Type B pancreatic cell (in vitro differentiated cells): Measurements from ENCODE around the gene ZNF132. TPM values are rescaled to one million over a fixed set of nuclear protein-coding genes. Genes with fewer than 3 reads are reported as not detected.
"Not testable (repeated sequence)": the region's sequence is repeated elsewhere in the genome, so short reads cannot be mapped to it uniquely, and the experiment has no call there.

Source experiments
- DNase-seq: peaks from one replicate; pipeline ENCODE4 v3.0.0; 2021; ENCODE audit warnings: mixed read lengths; ENCODE audit not compliant: unreplicated experiment; ENCODE audit errors: extremely low spot score
- H3K27ac Mint-ChIP-seq: 2 replicates; pipeline ENCODE4 v1.8.0; 2021; ENCODE audit warnings: mild to moderate bottlenecking, mixed read lengths
- H3K27me3 Mint-ChIP-seq: 2 replicates; pipeline ENCODE4 v1.8.0; 2021; ENCODE audit warnings: mixed read lengths
- H3K36me3 Mint-ChIP-seq: 2 replicates; pipeline ENCODE4 v1.8.0; 2021; ENCODE audit warnings: mixed read lengths
- H3K4me1 Mint-ChIP-seq: one replicate; pipeline ENCODE4 v1.8.0; 2021; ENCODE audit warnings: mixed read lengths; ENCODE audit not compliant: unreplicated experiment
- H3K4me3 Mint-ChIP-seq: 2 replicates; pipeline ENCODE4 v1.8.0; 2021; ENCODE audit warnings: mild to moderate bottlenecking, mixed read lengths
- H3K9me3 Mint-ChIP-seq: 2 replicates; pipeline ENCODE4 v1.8.0; 2021; ENCODE audit warnings: mixed read lengths
- total RNA-seq: library from RNA; stranded (reverse); gene quantifications from 2 replicates; pipeline ENCODE4 v1.2.1, GENCODE V29; 2021; ENCODE audit warnings: low replicate concordance
- TF ChIP-seq, protein P1 (sequence below): fragments of 200-600 bp; sonication (generic); conservative IDR thresholded peaks from 2 replicates; pipeline ENCODE4 v1.5.0; 2021; ENCODE audit warnings: antibody characterized with exemption, mild to moderate bottlenecking

ZNF132 gene
- total RNA-seq, 1 donor from 2014 or later = 6.0 TPM

DNA sequence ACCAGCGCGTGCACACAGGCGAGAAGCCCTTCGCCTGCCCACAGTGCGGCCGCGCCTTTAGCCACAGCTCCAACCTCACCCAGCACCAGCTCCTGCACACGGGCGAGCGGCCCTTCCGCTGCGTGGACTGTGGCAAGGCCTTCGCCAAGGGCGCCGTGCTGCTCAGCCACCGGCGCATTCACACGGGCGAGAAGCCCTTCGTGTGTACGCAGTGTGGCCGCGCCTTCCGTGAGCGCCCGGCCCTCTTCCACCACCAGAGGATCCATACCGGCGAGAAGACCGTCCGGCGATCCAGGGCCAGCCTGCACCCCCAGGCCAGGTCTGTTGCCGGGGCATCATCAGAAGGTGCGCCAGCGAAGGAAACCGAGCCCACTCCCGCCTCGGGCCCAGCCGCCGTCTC, 31.8 kb upstream of the ZNF132 start:
- Mint-ChIP-seq H3K4me1 (peaks cover 18% of the 10 kb centered on the region), H3K9me3 (no peaks in the 10 kb centered on the region), H3K4me3 (no peak overlapping the region), H3K36me3 (no peaks in the 10 kb centered on the region), H3K27me3 (no peaks in the 10 kb centered on the region), H3K27ac (no peak overlapping the region)
- DNase-seq = no peak
- TF ChIP-seq, protein P1, sequence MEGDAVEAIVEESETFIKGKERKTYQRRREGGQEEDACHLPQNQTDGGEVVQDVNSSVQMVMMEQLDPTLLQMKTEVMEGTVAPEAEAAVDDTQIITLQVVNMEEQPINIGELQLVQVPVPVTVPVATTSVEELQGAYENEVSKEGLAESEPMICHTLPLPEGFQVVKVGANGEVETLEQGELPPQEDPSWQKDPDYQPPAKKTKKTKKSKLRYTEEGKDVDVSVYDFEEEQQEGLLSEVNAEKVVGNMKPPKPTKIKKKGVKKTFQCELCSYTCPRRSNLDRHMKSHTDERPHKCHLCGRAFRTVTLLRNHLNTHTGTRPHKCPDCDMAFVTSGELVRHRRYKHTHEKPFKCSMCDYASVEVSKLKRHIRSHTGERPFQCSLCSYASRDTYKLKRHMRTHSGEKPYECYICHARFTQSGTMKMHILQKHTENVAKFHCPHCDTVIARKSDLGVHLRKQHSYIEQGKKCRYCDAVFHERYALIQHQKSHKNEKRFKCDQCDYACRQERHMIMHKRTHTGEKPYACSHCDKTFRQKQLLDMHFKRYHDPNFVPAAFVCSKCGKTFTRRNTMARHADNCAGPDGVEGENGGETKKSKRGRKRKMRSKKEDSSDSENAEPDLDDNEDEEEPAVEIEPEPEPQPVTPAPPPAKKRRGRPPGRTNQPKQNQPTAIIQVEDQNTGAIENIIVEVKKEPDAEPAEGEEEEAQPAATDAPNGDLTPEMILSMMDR = no peak

DNA sequence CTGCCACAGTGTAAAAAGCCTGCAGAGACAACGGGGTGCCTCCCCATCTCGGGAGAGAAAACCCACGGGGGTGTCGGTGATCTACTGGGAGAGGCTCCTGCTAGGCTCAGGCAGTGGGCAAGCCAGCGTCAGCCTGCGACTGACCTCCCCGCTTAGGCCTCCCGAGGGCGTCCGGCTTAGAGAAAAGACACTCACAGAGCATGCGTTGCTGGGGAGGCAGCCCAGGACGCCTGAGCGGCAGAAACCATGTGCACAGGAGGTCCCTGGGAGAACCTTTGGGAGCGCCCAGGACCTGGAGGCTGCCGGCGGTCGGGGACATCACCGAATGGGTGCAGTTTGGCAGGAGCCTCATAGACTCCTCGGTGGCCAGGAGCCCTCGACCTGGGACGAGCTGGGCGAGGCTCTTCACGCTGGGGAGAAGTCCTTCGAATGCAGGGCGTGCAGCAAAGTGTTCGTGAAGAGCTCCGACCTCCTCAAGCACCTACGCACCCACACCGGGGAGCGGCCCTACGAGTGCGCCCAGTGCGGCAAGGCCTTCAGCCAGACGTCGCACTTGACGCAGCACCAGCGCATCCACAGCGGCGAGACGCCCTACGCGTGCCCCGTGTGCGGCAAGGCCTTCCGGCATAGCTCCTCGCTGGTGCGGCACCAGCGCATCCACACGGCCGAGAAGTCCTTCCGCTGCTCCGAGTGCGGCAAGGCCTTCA, 31.0 kb upstream of the ZNF132 start:
- H3K4me1 Mint-ChIP-seq = peaks cover 16% of the 10 kb centered on the region
- H3K36me3 Mint-ChIP-seq, H3K27ac Mint-ChIP-seq, H3K9me3 Mint-ChIP-seq, H3K4me3 Mint-ChIP-seq, H3K27me3 Mint-ChIP-seq, DNase-seq: not testable (repeated sequence)

DNA sequence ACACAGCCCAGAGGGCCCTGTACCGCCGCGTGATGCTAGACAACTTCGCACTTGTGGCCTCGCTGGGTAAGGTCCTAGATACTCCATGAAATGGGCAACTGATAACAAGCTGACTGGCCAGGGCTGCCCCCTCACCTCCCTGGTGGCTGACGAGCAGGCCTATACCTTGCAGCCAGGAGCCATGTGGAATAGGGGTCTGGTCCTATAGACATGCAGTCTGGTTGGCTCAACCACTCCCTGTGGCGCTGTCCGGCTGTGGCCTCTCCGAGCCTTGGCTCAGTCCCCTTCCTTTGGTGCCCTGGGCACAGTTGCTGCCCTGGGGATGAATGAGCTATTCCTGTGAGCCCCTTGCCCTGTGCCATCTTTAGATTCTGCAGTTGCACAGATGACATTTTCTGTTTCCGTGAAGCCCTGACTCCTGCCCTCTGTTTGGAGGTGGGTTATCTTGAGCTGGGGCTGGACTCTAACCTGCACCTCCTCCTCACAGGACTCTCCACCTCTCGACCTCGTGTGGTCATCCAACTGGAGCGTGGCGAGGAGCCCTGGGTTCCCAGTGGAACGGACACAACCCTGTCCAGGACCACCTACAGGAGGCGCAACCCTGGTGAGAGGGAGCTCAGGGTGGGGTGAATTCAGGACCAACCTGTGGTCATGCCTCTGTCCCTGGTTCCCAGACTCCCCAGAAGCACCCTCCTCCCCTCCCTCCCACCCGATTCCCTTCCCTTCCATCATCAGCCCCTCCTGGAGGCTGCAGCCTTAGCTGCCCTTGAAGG, 29.5 kb upstream of the ZNF132 start:
- DNase-seq = no peak
- Mint-ChIP-seq H3K4me3 (peak overlapping the region; percentile 87), H3K36me3 (no peaks in the 10 kb centered on the region), H3K9me3 (no peaks in the 10 kb centered on the region), H3K27me3 (no peaks in the 10 kb centered on the region), H3K27ac (no peak overlapping the region), H3K4me1 (peaks cover 13% of the 10 kb centered on the region)
- TF ChIP-seq, protein P1 = no peak

DNA sequence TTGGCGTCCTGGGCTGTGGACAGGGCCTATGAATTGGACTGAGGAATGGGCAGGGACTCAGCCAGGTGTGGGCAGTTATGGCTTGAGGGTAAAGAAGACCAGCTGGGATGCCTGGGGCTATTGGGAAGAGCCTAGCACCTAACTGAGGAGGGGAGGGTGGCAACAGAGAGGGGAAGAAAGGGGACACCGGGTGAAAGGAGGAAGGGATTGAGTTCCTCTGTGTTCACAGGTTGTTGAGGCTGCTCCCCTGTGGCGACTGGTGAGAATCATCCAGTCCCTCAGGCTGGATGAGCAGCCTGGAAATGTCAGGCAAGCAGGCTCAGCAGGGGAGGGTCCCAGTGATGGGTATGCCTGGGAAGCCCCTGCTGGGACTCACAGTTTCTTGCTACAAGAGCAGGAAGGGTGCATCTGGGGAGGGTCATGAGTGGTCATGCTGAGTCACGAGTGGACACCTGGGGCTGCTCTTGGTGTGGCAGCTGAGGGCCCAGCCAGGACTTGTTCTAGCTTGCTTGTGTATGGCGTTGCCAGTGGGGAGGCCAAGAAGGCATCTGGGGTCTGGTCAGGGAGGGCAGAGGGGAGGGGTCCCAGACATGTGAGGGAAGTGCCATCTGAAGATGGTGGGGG, 28.4 kb upstream of the ZNF132 start:
- Mint-ChIP-seq H3K4me3 (peak overlapping the region; percentile 87), H3K4me1 (peaks cover 12% of the 10 kb centered on the region), H3K9me3 (no peaks in the 10 kb centered on the region), H3K36me3 (no peaks in the 10 kb centered on the region), H3K27me3 (no peaks in the 10 kb centered on the region), H3K27ac (peak overlapping the region; percentile 66)
- DNase-seq = no peak
- TF ChIP-seq, protein P1 = no peak

DNA sequence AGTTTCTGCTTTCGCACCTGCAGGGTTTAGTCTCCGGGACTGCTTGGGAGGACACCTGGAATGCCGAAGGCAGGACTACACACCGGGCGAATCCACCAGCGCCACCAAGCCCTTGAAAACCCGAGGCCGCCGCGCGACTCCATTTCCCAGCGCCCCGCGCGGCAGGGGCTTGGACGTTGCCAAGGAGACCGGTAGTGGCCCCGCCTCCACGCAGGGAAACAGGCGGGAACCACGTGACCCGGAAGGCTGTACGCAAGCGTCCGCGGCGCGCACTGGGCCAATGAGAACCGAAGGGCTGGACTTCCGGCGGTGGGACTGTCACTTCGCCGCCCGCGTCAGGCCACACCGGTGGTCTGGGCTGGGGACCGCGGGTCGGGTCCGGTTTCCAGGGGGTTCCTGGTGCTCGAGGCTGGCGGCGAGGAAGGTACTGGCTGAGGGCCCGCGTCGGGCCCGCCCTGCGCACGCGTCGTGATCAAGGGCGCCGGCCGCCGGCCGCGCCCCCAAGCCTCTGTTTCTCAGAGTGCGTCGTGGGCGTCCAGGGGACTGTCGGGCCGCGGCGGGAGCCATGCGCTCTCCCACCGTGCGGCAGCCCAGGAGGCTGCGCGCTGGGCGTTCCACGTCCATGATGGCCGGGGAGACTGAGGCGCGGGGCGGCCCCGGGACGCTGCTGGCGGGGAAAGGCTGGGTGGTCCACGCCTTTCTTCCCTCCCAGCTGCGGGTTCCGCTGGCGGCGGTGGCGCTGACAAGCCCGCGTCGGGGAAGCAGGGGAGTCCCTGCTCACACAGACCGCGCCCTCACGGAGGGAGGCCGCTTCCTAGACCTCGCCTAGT, 27.0 kb upstream of the ZNF132 start, which contains the start of gene ZNF324:
Gene ZNF324, plus strand, starts transcription at position 321 of the 830 bp plus-strand sequence. CDS start 2,106 bp downstream, outside the sequence.
- TF ChIP-seq, protein P1 = no peak
- H3K27ac Mint-ChIP-seq = peak within 1 kb of the TSS; percentile 74
- H3K4me1 Mint-ChIP-seq = peaks cover 12% of the 10 kb centered on the region
- peak; percentile 98 for DNase-seq
- peak within 1 kb of the TSS; percentile 87 for H3K4me3 Mint-ChIP-seq
- no peaks in the 10 kb centered on the region for H3K36me3 Mint-ChIP-seq
- no peaks in the 10 kb centered on the region for H3K27me3 Mint-ChIP-seq
- H3K9me3 Mint-ChIP-seq = no peaks in the 10 kb centered on the region
